HG03469 (cell line): Measurements from ENCODE around the gene LDLRAD3.

Experiments
- ATAC-seq: cut with Tn5 transposase; IDR thresholded peaks from one replicate; pipeline ENCODE4 v1.9.1; 2021; ENCODE audit warnings: mild to moderate bottlenecking, moderate library complexity, moderate number of reproducible peaks; ENCODE audit not compliant: unreplicated experiment

Gene LDLRAD3

DNA sequence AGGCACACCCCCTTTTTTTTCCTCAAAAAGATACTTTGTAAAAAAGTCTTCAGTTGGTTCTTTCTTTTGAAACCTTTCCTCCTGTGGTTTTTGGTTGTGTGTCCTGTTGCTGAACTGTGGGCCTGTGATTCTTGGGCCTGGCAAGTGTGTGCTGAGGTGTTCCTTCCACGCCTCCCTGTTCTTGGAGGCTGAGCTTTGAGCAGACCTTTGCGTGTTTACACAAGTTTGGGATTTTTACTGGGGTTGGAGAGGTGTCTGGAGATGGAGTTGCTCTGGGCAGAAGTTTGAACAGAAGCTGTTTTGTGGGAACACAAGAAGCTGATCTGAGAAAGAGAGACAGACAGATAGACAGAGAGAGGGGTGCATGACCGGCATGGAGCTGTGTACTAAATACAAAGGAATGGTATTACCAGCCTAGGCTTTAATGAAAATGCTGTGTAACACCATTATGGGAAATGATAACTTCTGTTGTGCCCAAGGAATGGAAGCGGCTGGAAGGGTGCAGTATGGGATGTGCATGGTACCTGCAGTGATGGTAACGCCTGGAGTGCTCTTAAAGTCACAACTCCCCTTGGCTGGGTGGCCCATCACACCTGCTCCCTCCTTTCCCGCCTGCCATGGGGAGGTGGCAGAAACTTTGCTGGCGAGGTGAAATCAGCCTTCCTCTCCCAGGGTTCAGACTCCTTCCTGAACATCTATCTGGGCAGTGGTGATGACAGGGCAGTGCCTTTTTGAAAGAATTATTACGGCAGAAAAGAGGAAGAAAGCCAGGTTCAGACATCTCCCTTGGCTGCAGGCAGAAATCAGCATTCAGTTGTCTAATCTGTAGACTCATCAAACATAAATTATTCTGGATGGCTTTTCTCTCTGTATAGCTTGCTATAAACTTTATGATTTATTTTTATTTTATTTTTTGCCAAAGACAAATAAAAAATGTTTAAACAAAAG is 70.4 kb downstream of the LDLRAD3 start:
- no peak for ATAC-seq

DNA sequence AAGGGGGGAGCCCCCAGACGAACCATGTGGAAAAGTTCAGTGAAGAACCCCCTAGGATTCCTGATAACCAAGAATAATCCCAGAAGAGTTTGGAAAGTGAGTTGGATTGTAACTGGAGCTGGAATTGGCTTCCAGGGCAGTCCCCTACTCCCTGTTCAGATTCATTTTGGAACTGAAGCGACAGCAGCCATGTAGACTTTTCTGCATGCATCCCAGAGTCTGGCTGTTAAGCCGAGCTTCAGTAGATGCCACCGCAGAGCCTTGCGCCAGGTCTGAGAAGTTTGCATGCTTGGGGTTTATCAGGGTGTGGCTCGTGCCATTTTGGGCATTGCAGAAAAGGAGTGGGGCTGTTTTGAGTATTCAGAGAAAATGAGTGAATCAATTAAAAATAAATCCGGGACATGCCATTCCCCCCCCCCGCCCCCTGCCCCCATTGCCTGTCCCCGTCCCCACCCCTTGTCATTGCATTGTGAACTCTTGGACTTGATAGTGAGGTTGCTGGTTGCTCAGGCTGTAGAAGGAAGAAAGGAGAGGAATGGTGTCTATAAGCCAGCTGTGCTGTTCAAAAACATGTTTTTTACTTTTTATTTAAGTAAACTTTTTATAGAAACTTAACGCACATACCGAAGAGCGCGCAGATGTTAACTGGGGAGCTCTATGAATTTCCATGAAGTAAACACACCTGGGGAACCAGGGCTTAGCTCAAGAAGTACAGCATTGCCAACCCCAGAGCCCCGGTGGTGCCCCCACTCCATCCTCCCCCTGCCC is 71.2 kb downstream of the LDLRAD3 start:
- ATAC-seq, result no peak

- no peak for ATAC-seq
Observed at GRCh38 chr11:36015799-36016198, 71.9 kb downstream of the LDLRAD3 start.

DNA sequence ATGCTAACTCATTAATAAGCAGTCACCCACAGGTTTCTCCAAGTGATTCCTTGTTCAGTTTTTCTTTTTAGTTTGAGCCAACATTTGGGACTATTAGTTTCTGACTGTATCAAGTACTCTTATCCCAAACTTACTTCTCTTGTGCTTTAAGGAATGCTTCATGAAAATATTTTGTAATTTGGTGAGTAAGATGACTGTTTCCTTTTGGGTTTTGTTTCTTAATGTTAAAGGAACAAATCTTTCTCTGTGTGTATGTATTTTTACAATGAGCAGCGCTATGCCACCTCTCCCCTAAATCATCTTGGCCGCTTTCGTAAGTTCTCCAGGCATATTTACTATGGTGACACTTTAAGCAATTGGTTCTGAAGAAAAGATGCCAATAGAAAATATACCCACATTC is 72.4 kb downstream of the LDLRAD3 start:
- ATAC-seq, result no peak

GRCh38 chr11:36016709-36017108 is 72.8 kb downstream of the LDLRAD3 start:
- no peak for ATAC-seq

DNA sequence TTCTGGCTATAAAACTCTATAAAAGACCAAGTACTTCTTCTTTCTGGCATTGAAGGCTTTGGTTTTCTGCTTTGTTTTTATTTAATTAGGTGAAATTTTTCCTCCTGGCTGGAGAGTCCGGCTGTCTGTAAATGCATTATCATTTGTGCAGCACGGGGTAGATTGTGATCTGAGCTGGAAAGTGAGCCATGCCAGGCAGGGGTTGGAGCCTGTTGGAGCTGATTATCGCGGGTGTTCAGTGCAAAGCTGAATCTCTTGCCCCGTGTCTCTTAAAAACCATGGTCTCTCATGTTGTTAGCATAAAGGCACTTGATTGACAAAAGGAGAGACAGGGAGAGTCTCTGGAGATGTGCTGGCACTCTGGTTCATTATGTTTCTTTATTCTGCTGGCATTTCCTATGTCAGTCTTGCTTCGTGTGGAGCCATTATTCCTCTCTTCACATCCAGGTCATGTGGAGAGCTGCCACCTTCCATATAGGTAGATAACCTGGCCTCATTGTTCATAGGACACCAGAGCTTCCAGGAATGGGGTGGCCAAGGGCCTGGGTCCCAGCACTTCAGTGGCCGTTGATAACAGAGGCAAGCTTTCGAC is 75.2 kb downstream of the LDLRAD3 start:
- ATAC-seq, result no peak

GRCh38 chr11:36019722-36020121 is 75.9 kb downstream of the LDLRAD3 start:
- ATAC-seq, result no peak

- ATAC-seq, result no peak
Observed at GRCh38 chr11:36022882-36023281, 79.0 kb downstream of the LDLRAD3 start.

GRCh38 chr11:36023922-36024321 is 80.1 kb downstream of the LDLRAD3 start:
- ATAC-seq, result no peak

GRCh38 chr11:36024716-36025115 is 80.9 kb downstream of the LDLRAD3 start:
- ATAC-seq, result no peak

- no peak for ATAC-seq
Observed at GRCh38 chr11:36026315-36026968, 82.6 kb downstream of the LDLRAD3 start.

- no peak for ATAC-seq
Observed at GRCh38 chr11:36027731-36028130, 83.9 kb downstream of the LDLRAD3 start.

GRCh38 chr11:36029616-36030015 is 85.8 kb downstream of the LDLRAD3 start:
- no peak for ATAC-seq

GRCh38 chr11:36030731-36031281 is 86.9 kb downstream of the LDLRAD3 start:
- ATAC-seq, result no peak

GRCh38 chr11:36033082-36033751 is 89.4 kb downstream of the LDLRAD3 start:
- ATAC-seq, result no peak

- ATAC-seq, result no peak
Observed at GRCh38 chr11:36033936-36034335, 90.1 kb downstream of the LDLRAD3 start.

DNA sequence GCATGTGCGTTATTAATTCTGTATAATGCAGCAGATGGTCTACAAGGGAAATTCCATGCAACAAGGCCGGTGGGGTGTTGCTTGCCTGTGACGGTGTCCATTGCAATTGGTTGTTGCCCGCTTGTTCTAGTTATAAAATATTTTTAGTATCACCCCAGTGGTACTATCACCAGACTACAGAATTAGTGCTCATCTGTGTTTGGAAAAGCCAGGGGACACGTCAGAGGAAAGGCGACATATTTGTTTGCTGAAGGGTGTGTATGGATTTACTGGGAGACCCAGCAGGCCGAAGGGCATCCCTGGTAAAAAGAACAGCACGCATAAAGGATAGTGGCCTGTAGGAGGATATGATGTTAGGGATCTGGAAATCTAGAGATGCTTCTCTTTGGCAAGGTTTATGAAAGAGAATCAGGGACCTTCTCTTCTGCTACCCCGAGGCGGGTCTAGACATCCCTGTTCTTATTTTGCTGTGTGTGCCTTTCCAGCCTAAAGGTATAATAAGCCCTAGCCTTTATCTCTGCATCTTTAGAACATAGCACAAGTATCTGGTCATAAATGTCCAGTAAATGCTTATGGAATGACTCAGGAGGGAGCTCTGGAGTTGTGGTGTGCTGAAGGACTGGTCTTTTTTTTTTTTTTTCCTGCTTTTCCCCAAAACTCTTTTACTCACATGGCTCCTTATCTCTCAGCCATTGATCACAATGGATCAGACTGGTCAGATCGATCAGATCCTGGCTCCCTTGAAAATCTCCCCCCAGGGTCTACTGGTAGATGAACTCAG is 90.9 kb downstream of the LDLRAD3 start:
- ATAC-seq, result no peak

DNA sequence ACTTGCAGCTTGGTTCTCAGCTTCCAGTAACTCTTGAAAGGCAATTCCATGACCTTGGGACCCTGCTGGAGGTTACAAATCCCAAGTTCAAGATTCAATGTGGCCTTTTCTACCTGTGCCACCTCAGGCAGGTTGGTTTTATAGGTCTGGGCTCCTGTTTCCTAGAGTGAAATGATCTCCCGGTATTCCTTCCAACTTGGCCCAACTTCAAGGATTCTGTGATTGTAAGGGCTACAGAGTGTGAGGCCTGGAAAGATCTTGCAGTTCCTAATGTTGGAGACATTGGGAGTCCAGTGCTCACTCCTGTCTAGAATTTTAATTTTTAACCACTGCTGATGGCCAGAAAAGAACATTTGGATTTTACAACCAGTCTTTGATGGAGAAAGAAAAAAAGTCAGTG is 91.6 kb downstream of the LDLRAD3 start:
- ATAC-seq, result no peak

- ATAC-seq, result no peak
Observed at GRCh38 chr11:36035999-36036398, 92.1 kb downstream of the LDLRAD3 start.
